ENCODE measurements around the gene GPC5.

GPC5 gene

GRCh38 chr13:92312823-92313222, 914.4 kb downstream of the GPC5 start:
- DNase-seq: no peak

- DNase-seq: no peak
Observed at GRCh38 chr13:92313382-92313781, 915.0 kb downstream of the GPC5 start.

DNA sequence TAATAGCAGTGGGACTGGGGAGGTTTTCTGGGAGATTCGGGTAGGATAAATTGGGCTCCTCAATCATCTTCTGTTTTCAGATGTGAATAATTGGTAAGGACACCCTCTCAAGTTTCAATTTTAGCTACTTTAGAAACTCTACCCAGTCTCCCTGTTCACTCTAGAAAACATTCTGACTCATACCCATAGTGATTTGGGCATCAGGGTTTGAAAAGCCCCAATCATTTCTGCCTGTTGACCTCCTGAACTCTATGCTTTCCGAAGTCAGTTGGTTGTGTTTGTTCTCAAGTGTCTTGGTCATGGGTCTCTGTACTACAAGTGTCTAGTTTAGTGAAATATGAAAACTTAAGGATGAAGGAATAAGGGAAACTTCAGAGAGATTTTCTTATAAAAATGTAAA, 916.8 kb downstream of the GPC5 start:
- DNase-seq: no peak

DNA sequence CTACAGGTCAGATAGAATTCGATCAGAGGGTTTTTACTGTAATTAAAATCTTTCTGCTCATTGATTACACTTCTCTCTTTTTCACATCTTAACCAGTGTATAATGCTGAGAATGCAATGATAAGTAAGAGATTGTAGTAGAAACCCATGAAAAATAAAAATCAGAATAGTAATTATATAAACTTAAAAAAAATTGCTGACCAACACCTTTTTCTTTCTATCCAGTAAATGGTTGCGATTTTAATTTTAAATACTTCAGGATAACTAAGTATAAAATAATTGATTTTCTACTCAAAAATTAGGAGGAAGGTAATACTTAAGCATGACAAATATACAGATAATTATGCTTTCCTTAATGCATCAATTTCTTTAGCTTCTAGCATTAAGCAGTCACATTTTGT, 917.6 kb downstream of the GPC5 start:
- no peak for DNase-seq

DNA sequence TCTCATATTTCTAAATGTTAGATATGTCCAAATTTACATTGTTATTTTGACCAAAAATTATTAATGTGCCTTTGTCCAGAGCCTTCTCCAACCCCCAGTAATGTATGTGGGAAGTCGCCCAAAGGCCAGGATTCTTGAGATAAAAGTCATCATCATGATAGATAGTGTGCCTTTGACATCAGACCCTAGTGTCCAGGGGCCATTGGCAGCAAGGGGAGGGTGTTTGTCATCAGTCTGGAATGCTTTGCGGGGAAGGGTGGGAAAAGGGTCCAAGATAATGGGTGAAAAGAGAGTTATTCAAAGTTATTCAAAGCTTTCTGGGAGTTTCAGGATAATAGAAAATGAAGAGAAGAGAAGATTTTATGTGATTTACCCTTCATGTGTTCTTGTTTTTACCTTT, 918.6 kb downstream of the GPC5 start:
- DNase-seq: no peak

DNA sequence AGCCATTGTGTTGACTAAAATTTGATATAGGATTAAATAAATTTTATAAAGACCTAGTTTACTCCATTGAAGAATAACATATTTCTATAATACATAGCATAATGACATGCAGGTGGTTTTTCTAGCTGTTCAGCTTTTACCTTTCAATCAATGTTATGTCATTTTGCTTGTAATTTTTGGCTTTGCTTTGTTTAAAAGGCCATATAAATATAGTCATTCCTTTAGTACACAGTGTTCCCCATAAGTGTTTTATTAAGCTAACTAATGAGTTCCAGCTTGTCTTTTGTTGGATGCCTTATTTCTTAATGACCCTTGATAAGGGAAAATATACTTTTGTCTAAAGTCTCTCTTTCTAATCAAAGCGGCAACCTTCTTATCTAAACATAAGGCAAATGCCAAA, 921.9 kb downstream of the GPC5 start:
- DNase-seq: no peak

DNA sequence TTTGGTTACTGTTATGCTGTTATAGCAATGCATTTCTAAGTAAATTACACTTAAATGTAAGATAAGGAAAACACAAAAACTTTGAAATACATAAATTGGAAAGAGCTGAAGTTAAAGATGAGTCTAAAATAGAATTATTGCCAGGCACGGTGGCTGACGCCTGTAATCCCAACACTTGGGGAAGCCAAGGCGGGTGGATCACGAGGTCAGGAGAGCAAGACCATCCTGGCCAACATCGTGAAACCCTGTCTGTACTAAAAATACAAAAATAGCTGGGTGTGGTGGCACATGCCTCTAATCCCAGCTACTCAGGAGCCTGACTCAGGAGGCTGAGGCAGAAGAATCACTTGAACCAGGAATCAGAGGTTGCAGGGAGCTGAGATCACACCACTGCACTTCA, 922.8 kb downstream of the GPC5 start:
- DNase-seq: no peak

GRCh38 chr13:92345627-92346026, 947.2 kb downstream of the GPC5 start:
- no peak for DNase-seq

DNA sequence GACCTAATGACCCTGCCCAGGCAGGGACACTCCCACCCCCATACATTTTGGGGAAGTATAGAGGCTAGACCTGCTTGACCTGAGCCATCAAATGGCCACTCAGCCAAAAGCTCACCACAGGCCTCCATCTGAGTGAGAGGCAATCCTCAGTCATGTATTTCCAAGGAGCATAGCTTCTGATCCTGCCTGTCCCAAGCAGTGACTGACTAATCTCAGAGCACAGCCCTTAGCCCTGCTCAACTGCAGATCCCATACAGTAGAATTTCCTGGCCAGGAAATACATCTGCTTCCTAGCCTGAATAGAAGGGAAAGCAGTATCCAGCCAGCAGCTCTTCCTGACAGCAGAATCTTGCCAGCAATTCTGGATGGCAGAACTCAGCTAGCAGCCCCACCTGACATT, 947.6 kb downstream of the GPC5 start:
- DNase-seq: no peak

DNA sequence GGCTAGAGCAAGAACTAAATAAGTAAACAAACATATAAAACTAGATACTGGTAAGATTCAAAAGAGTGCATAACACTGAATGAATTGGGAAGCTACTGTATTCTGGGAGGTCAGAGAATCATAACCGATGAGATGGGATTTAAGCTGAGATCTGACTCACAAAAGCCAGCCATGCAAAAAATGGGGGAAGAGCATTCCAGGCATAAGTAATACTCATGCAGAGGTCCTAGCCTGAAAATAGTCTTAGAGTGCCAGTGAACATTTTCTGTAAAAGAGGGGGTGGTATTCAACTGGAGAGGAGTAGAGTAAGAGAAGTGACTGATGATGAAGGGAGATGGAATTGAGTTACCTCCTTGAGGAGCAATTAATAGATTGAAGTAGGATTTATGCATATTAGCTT, 956.2 kb downstream of the GPC5 start:
- DNase-seq: no peak

- no peak for DNase-seq
Observed at GRCh38 chr13:92355213-92355612, 956.8 kb downstream of the GPC5 start.

DNA sequence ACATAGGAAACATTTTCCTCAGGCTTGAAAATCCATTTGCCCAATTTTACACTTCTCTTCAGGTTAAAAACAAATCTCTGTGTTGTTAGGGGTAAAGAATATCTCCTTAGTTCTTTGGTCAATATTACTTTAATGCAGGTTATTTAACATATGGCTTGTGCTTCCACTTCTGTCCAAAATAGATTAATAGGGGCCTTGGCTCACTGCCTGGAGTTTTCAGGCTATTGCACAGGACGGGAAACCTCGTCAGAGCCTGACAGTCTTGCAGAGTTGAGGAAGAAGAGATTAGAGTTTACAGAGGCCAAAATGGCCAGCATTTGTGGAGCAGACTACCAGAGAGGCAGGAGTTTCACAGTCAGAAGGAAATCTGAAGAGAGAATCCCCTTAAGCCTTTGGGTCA, 964.3 kb downstream of the GPC5 start:
- DNase-seq: no peak

GRCh38 chr13:92365904-92366303, 967.5 kb downstream of the GPC5 start:
- DNase-seq: no peak

GRCh38 chr13:92377396-92377795, 979.0 kb downstream of the GPC5 start:
- DNase-seq: no peak

DNA sequence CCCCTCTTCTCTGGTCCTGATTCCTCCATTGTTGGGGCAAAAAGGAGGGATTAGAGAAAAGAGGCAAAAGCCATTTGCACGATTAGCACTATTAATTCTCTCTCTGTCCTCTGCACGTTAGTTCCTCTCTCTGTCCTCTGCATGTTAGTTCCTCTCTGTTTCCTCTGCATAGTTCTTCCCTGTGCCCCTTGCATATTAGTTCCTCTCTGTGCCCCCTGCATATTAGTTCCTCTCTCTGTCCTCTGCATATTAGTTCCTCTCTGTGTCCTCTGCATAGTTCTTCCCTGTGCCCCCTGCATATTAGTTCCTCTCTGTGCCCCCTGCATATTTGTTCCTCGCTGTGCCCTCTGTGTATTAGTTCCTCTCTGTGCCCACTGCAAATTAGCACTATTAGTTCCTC, 981.0 kb downstream of the GPC5 start:
- DNase-seq: no peak

DNA sequence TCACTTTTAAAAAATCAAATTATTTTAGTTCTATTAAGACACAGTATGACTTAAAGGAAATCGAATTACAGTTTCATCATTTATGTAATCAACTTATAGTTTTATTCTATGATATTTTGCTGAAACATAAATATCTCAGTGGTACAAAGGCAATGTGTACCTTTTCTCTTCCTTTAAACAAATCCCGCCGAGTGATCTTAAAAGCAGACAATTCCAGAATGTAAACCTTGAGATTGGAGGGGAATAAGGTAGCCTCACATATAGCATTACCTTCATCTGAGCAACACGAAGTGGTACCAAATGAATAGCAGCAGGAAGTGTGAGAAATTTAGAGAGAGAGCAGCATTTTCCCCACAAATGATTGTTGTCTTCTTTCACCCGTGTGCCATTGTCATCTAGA, 986.0 kb downstream of the GPC5 start:
- DNase-seq: no peak

- DNase-seq: no peak
Observed at GRCh38 chr13:92387245-92387644, 988.8 kb downstream of the GPC5 start.

DNA sequence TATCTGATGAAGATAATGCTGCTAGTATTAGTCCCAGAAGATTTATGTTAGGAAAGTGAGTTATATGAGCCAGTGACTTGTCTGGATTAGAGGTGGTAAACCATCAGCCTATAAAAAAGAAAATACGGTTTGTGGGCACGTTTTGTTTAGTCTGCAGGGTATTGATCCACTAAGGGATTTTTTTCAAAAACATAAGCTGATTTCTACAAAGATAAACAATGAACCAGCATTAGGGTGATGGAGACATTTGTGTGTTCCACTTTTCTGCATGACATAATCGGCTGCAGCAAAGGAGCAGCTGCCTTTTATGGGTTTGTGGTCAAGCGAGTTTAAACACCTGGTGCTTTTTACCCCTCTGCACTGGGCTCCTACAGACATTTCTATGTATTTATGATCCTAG, 991.8 kb downstream of the GPC5 start:
- no peak for DNase-seq

GRCh38 chr13:92403606-92404005, 1005.2 kb downstream of the GPC5 start:
- no peak for DNase-seq

GRCh38 chr13:92407858-92408257, 1009.4 kb downstream of the GPC5 start:
- no peak for DNase-seq

DNA sequence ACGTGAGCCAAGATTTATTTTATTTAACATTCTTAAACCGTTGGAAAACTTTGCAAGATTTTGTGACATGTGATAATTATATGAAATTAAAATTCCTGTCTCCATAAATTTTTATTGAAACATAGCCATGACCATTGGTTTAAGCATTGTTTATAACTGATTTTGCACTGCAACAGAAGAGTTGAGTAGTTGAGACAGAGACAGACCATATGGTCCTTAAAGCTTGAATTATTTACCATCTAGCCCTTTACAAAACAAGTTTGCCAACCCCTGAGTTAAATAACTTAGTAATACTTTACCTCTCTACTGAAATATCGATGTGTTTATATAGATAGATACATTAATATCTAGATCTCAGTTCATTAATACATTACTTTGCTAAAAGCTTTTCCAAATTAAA, 1014.1 kb downstream of the GPC5 start:
- DNase-seq: no peak

GRCh38 chr13:92412996-92413395, 1014.6 kb downstream of the GPC5 start:
- DNase-seq: no peak

- DNase-seq: no peak
Observed at GRCh38 chr13:92413452-92413851, 1015.0 kb downstream of the GPC5 start.

GRCh38 chr13:92414851-92415250, 1016.4 kb downstream of the GPC5 start:
- no peak for DNase-seq

- no peak for DNase-seq
Observed at GRCh38 chr13:92415781-92416180, 1017.4 kb downstream of the GPC5 start.

DNA sequence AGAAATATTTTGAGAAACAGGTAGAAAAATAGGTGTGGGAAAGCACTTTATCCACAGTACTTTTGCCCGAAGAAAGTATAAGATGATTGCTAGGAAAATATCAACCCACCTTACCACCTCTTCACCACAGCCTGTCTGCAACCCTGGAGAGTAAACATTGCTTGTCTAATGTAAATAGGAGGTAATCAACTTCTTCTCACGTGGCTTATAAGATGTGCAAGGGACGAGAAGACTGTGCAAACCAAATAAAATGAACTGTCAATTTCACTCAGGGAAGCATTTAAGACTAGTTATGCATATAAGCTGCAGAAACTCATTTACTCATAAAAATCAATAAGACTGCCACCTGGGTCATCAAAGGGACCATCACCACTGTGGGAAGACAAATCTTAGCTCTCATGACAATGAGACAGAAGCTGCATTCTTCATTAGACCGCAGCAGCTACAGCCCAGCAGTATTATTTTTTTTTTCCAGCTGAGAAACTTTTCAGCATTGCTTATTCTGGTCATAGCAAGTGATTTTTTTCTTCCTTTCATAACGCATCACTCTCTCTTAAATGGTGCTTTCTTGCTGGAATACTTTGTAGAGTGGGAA, 1020.5 kb downstream of the GPC5 start:
- no peak for DNase-seq

All from activated effector memory CD4-positive, alpha-beta T cell treated with anti-CD3 and anti-CD28 coated beads, Interleukin-2, amount 50 U/mL, for 16 hours (primary cell).